SH-SY5Y (cell line): Measurements from ENCODE around the gene DHX30.

ENCODE experiments used
- GATA2 ChIP-seq: IDR thresholded peaks from 2 replicates; pipeline ENCODE4 v1.6.1; 2011; ENCODE audit warnings: mild to moderate bottlenecking, low read depth, low read length
- GATA3 ChIP-seq: IDR thresholded peaks from 2 replicates; pipeline ENCODE4 v1.6.1; 2011; ENCODE audit warnings: low read depth, mild to moderate bottlenecking, low read length, moderate library complexity

The DHX30 gene

GRCh38 chr3:47791193-47791855, 11.6 kb upstream of the DHX30 start:
- TF ChIP-seq GATA3 (no peak), GATA2 (no peak)

GRCh38 chr3:47792699-47793098, 10.2 kb upstream of the DHX30 start:
- TF ChIP-seq GATA3: no peak
- TF ChIP-seq GATA2: no peak

- TF ChIP-seq GATA2 (no peak), GATA3 (no peak)
Measured at GRCh38 chr3:47794544-47794943, 8.4 kb upstream of the DHX30 start.

GRCh38 chr3:47799733-47800132, 3.2 kb upstream of the DHX30 start:
- no peak for TF ChIP-seq GATA3
- TF ChIP-seq GATA2: no peak

- TF ChIP-seq GATA3 (no peak), GATA2 (no peak)
Measured at GRCh38 chr3:47803480-47804025, 615 bp downstream of the DHX30 start.

- TF ChIP-seq GATA2 (no peak), GATA3 (no peak)
Measured at GRCh38 chr3:47804577-47804976, 1.6 kb downstream of the DHX30 start.

GRCh38 chr3:47813551-47814177, 10.7 kb downstream of the DHX30 start:
- no peak for TF ChIP-seq GATA3
- TF ChIP-seq GATA2: no peak

- TF ChIP-seq GATA3: no peak
- no peak for TF ChIP-seq GATA2
Measured at GRCh38 chr3:47817609-47818008, 14.7 kb downstream of the DHX30 start.

- no peak for TF ChIP-seq GATA2
- no peak for TF ChIP-seq GATA3
Measured at GRCh38 chr3:47824541-47825473, 21.9 kb downstream of the DHX30 start.

GRCh38 chr3:47825590-47825989, 22.7 kb downstream of the DHX30 start:
- TF ChIP-seq GATA2: no peak
- no peak for TF ChIP-seq GATA3

- TF ChIP-seq GATA2: no peak
- no peak for TF ChIP-seq GATA3
Measured at GRCh38 chr3:47836986-47837385, 34.0 kb downstream of the DHX30 start.

GRCh38 chr3:47838503-47838902, 35.6 kb downstream of the DHX30 start:
- TF ChIP-seq GATA2 (no peak), GATA3 (no peak)

GRCh38 chr3:47841786-47842349, 38.9 kb downstream of the DHX30 start:
- TF ChIP-seq GATA2 (no peak), GATA3 (no peak)

- TF ChIP-seq GATA3: no peak
- TF ChIP-seq GATA2: no peak
Measured at GRCh38 chr3:47846186-47846879, 43.4 kb downstream of the DHX30 start.
